COLO829 (cell line): ENCODE data around the gene UBE2D4.
"Not testable (repeated sequence)": the region's sequence is repeated elsewhere in the genome, so short reads cannot be mapped to it uniquely, and the experiment has no call there.

Experiments
- DNase-seq: peaks from one replicate; pipeline ENCODE4 v3.0.0; 2012; ENCODE audit warnings: low spot score

Gene UBE2D4

DNA sequence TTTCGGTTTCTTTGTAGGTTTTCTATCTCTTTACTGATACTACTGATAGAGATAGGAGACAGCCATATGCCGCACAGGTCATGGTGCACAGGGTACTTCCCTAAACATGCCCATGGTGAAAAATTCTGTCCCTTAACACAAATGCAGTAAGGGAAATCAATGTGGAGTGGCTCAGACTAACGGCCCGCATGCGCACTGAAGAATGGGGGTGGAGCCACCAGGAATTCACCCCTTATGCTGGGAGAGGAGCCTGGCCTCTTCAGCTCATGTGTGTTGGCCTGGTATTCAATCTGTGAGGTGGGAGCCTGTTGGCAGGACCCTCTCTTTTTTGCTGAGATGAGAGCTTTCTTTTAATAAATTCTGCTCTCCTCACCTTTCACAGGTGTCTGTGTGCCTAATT lies 11.4 kb upstream of the UBE2D4 start:
- DNase-seq: no peak

DNA sequence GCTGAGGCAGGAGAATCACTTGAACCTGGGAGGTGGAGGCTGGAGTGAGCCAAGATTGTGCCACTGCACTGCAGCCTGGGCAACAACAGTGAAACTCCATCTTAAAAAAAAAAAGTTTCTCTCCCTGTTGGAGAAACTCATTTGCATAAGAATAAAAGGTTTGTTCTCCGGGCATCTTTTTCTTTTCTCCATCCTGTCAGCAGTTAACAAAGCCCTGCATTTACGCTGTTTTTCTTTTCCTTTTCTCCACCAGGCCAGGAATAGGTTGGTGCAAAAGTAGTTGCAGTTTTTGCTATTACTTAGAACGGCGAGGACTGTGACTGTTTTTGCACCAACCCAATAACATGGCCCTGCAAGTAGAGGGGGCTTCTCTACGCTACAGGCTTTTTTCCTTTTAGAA lies 10.3 kb upstream of the UBE2D4 start:
- DNase-seq: no peak

- no peak for DNase-seq
Measured at GRCh38 chr7:43921423-43921822, 4.8 kb upstream of the UBE2D4 start.

DNA sequence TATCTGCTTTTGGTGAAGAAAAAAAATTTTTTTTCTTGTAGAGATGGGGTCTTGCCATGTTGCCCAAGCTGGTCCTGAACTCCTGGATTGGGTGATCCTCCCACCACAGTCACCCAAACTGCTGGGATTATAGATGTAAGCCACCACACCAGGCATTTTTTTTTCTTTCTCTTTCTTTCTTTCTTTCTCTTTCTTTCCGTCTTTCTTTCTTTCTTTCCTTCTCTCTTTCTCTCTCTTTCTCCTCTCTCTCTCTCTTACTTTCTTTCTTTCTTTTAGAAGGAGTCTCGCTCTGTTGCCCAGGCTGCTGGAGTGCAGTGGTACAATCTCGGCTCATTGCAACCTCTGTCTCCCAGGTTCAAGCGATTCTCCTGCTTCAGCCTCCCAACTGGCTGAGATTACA lies 3.5 kb upstream of the UBE2D4 start:
- DNase-seq: no peak

- DNase-seq: no peak
Measured at GRCh38 chr7:43926798-43927123, 525 bp downstream of the UBE2D4 start.

DNA sequence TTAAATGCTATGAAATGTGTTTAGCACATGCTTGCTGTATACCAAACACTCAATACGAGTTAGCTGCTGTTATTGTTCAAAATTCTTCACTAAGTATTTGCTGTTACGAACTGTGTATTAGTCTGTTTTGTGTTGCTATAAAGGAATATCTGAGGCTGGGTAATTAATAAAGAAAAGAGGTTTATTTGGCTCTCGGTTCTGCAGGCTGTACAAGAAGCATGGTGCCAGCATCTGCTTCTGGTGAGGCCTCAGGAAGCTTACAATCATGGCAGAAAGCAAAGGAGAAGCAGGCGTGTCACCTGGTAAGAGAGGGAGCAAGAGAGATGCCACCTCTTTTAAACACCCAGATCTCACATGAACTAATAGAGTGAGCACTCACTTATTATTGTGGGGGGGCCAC lies 1.6 kb downstream of the UBE2D4 start:
- DNase-seq: no peak

GRCh38 chr7:43929529-43930457 lies 3.6 kb downstream of the UBE2D4 start:
- DNase-seq: no peak

DNA sequence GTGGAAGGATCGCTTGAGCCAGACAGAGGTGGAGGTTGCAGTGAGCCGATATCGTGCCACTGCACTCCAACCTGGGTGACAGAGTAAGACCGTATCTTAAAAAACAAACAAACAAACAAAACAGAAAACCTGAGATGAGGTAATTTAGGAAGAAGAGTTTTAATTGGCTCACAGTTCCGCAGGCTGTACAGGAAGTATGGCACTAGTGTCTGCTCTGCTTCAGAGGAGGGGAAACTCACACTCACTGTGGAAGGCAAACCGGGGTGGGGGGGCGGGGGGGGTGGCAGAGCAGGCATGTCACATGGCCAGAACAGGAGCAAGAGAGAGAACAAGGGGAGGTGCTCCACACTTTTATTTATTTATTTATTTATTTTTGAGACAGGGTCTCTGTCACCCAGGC lies 5.1 kb downstream of the UBE2D4 start:
- no peak for DNase-seq

GRCh38 chr7:43933902-43934560 lies 7.8 kb downstream of the UBE2D4 start:
- DNase-seq: peak; percentile 60

- DNase-seq: no peak
Measured at GRCh38 chr7:43937444-43937843, 11.2 kb downstream of the UBE2D4 start.

- DNase-seq: no peak
Measured at GRCh38 chr7:43938892-43939482, 12.8 kb downstream of the UBE2D4 start.

DNA sequence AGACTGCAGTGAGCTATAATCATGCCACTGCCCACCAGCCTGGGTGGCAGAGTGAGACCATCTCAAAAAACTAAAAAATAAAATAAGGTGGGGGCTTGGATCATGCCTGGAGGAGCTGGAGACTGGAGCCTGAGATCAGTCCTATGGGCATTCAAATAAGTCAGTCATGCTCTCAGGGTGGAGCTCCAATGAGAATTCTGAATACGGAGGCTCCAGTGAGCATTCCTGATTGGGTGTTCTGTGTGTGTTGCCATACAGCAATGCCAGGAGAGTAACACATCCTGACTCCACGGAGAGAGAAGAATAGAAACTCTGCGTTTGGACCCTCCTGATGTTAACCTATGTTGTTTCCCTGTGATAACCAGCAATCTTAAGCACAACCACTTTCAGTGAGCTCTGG lies 16.0 kb downstream of the UBE2D4 start:
- DNase-seq: no peak

DNA sequence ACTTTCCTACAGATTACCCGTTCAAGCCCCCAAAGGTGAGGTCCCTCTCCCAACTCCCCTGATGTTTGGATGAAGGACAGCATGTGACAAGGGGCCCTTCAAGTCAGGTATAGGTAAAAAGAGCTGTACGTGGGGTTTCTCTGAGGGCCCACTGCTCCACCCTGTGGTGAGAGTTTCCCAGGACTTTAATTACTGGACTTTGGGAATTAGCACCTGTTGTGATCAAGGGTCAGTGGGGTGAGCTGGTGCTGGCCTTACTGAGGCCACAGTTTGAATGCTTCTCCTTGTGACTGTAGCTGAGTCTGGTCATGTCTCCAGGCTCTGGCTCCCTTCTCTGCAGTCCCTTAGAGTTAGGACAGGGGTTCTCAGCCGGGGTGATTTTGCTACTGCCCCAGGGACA lies 16.8 kb downstream of the UBE2D4 start:
- DNase-seq: no peak

GRCh38 chr7:43943417-43944187 lies 17.4 kb downstream of the UBE2D4 start:
- no peak for DNase-seq

GRCh38 chr7:43944286-43944685 lies 18.1 kb downstream of the UBE2D4 start:
- DNase-seq: no peak

GRCh38 chr7:43952028-43952427 lies 25.8 kb downstream of the UBE2D4 start:
- no peak for DNase-seq

DNA sequence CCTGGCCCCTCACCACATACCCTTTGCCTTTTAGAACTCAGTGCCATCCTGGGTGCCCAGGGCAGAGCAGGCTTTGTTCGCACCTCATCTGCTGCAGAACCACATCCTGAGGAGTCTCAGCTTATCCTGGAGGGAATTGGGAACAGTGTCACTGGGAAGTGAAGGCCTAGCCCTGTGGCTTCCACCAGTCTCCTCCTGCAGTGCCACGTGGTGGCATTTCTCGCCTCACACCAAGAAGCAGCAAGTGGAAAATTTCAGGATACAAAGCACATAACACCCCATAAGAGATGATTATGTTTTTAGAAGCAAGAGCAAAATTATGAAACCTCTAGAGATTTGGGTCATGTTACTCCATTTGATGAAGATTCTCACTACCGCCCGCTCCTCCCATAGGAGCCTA lies 26.8 kb downstream of the UBE2D4 start:
- DNase-seq: no peak

- peak; percentile 65 for DNase-seq
Measured at GRCh38 chr7:43954524-43955228, 28.4 kb downstream of the UBE2D4 start.

DNA sequence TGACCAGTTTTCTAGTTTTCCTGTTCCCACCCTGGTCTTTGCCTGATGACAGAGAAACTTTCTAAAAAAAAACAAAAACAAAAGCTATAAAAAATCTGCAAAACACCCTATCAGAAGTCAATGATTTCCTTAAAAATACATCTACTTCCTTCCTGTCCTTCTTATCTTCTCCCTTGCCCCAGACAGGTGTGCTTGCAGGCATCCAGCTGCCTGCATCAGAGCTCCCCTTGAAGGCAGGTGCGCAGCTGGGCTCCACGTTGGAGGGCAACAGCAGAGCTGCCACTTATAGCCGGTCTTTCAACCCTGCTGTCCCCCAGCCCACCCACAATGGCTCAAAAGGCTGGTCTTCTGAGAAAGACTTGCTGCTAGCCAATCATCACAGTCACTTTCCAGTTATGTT lies 29.8 kb downstream of the UBE2D4 start:
- DNase-seq: no peak

DNA sequence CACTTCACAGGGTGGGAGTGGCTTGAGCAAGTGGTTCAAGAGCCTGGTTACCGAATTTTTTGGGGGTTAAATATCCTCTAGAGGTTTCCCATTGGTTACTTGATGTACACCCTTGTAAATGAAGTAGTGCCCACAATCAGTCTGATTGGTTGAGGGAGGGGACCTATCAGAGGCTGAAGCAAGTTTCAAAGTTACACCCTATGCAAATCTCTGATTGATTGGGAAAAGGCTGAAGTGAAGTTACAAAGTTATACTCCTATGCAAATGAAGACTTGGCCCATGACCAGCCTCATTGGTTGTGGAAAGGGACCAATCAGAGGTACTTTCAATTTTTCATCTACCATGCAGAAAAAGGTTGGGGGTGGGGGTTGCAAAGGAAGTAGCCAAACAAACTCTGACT lies 34.7 kb downstream of the UBE2D4 start:
- DNase-seq: no peak

DNA sequence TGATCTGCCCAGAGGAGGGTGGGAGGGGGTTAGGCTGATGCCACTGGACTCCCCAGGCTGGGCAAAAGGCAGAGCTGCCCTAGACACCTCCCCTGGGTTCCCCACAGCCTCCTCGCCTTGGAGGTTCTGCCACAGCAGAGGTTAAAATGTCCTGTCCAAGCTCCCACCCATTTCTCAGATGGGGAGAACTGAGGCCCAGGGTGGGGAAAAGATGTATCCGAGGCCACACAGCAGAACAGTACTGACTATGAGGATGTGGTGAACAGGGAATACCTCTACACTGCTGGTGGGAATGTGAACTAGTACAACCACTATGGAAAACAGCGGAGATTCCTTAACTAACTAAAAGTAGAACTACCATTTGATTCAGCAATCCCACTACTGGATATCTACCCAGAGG lies 40.2 kb downstream of the UBE2D4 start:
- DNase-seq: not testable (repeated sequence)
